Progenitor cell of endocrine pancreas (in vitro differentiated cells): ENCODE measurements around the gene CD34. TPM values are rescaled to one million over a fixed set of nuclear protein-coding genes. Genes with fewer than 3 reads are reported as not detected.

ENCODE experiments used
- DNase-seq: peaks from one replicate; pipeline ENCODE4 v3.0.0; 2021; ENCODE audit warnings: low spot score; ENCODE audit not compliant: unreplicated experiment
- H3K27ac Mint-ChIP-seq: 2 replicates; pipeline ENCODE4 v1.8.0; 2021; ENCODE audit warnings: mild to moderate bottlenecking, moderate library complexity, mixed read lengths
- H3K27me3 Mint-ChIP-seq: 2 replicates; pipeline ENCODE4 v1.8.0; 2021; ENCODE audit warnings: mixed read lengths
- H3K36me3 Mint-ChIP-seq: 2 replicates; pipeline ENCODE4 v1.8.0; 2022; ENCODE audit warnings: mixed read lengths; ENCODE audit not compliant: insufficient read depth
- H3K4me1 Mint-ChIP-seq: 2 replicates; pipeline ENCODE4 v1.8.0; 2021; ENCODE audit warnings: low read depth, mixed read lengths
- H3K4me3 Mint-ChIP-seq: 2 replicates; pipeline ENCODE4 v1.8.0; 2021; ENCODE audit warnings: low read depth, mild to moderate bottlenecking, moderate library complexity, mixed read lengths
- H3K9me3 Mint-ChIP-seq: 2 replicates; pipeline ENCODE4 v1.8.0; 2021; ENCODE audit warnings: low read depth, mixed read lengths
- CTCF ChIP-seq: fragments of 200-600 bp; sonication (generic); IDR thresholded peaks from one replicate; pipeline ENCODE4 v1.5.0; 2021; ENCODE audit warnings: antibody characterized with exemption, mild to moderate bottlenecking; ENCODE audit not compliant: unreplicated experiment
- total RNA-seq: library from RNA; stranded (reverse); gene quantifications from 2 replicates; pipeline ENCODE4 v1.2.1, GENCODE V29; 2021

Gene CD34
- total RNA-seq, 1 donor from 2014 or later, result 0.07 TPM

GRCh38 chr1:207920444-207921021, 9.6 kb upstream of the CD34 start:
- TF ChIP-seq CTCF, result no peak
- no peaks in the 10 kb centered on the region for H3K9me3 Mint-ChIP-seq
- no peaks in the 10 kb centered on the region for H3K36me3 Mint-ChIP-seq
- peaks cover 7% of the 10 kb centered on the region for H3K4me1 Mint-ChIP-seq
- no peak for DNase-seq
- no peak overlapping the region for H3K4me3 Mint-ChIP-seq
- H3K27me3 Mint-ChIP-seq, result peaks cover 27% of the 10 kb centered on the region
- no peak overlapping the region for H3K27ac Mint-ChIP-seq

GRCh38 chr1:207919523-207920170, 8.7 kb upstream of the CD34 start:
- no peak overlapping the region for H3K4me3 Mint-ChIP-seq
- peaks cover 7% of the 10 kb centered on the region for H3K4me1 Mint-ChIP-seq
- no peak for DNase-seq
- H3K36me3 Mint-ChIP-seq, result no peaks in the 10 kb centered on the region
- no peaks in the 10 kb centered on the region for H3K9me3 Mint-ChIP-seq
- TF ChIP-seq CTCF, result no peak
- H3K27ac Mint-ChIP-seq, result no peak overlapping the region
- H3K27me3 Mint-ChIP-seq, result peaks cover 22% of the 10 kb centered on the region

- Mint-ChIP-seq H3K27ac (no peak overlapping the region), H3K36me3 (no peaks in the 10 kb centered on the region), H3K27me3 (peaks cover 20% of the 10 kb centered on the region), H3K4me3 (no peak overlapping the region), H3K4me1 (peaks cover 7% of the 10 kb centered on the region), H3K9me3 (no peaks in the 10 kb centered on the region)
- no peak for TF ChIP-seq CTCF
- no peak for DNase-seq
Observed at GRCh38 chr1:207918581-207918980, 7.7 kb upstream of the CD34 start.

- Mint-ChIP-seq H3K4me1 (peaks cover 7% of the 10 kb centered on the region), H3K36me3 (no peaks in the 10 kb centered on the region), H3K9me3 (no peaks in the 10 kb centered on the region), H3K27me3 (peaks cover 20% of the 10 kb centered on the region), H3K4me3 (no peak overlapping the region), H3K27ac (no peak overlapping the region)
- TF ChIP-seq CTCF, result no peak
- DNase-seq, result no peak
Observed at GRCh38 chr1:207918011-207918410, 7.1 kb upstream of the CD34 start.

- Mint-ChIP-seq H3K27me3 (peaks cover 27% of the 10 kb centered on the region), H3K9me3 (no peaks in the 10 kb centered on the region), H3K4me3 (no peak overlapping the region), H3K27ac (no peak overlapping the region), H3K4me1 (peaks cover 7% of the 10 kb centered on the region), H3K36me3 (no peaks in the 10 kb centered on the region)
- no peak for TF ChIP-seq CTCF
- no peak for DNase-seq
Observed at GRCh38 chr1:207917080-207917479, 6.2 kb upstream of the CD34 start.
